Liver (tissue), 9 donors: ENCODE measurements around the gene P2RY13. TPM values are rescaled to one million over a fixed set of nuclear protein-coding genes. Genes with fewer than 3 reads are reported as not detected.
A peak's percentile ranks its signal among the peaks of the same experiment; 100 is the strongest.

Experiments used
- DNase-seq: peaks from one replicate; pipeline ENCODE4 v3.0.0-alpha.2; 2017; ENCODE audit warnings: low spot score
- H3K27ac ChIP-seq, 2 donors: one replicate each; pipeline ENCODE4 v1.7.0; 2013; ENCODE audit warnings: inconsistent platforms in 2 of 2, low read length in 2 of 2, control low read depth in 1 of 2, low read depth in 1 of 2, mild to moderate bottlenecking in 1 of 2
- H3K27me3 ChIP-seq, 4 donors: one replicate each; pipeline versions ENCODE4 v1.6.1 to v1.7.0; 2013; ENCODE audit warnings: low read length in 3 of 4, inconsistent platforms in 1 of 4, mild to moderate bottlenecking in 1 of 4, moderate library complexity in 1 of 4; ENCODE audit not compliant: control insufficient read depth in 4 of 4, insufficient read depth in 4 of 4
- H3K36me3 ChIP-seq, 4 donors: one replicate each; pipeline versions ENCODE4 v1.6.1 to v1.7.0; 2013; ENCODE audit warnings: low read length in 3 of 4, mild to moderate bottlenecking in 3 of 4, low read depth in 1 of 4, moderate library complexity in 1 of 4; ENCODE audit not compliant: control insufficient read depth in 4 of 4, insufficient read depth in 3 of 4
- H3K4me1 ChIP-seq, 4 donors: one replicate each; pipeline versions ENCODE4 v1.6.1 to v1.7.0; 2013; ENCODE audit warnings: low read length in 3 of 4, mild to moderate bottlenecking in 3 of 4, moderate library complexity in 1 of 4; ENCODE audit not compliant: control insufficient read depth in 4 of 4, insufficient read depth in 4 of 4
- H3K4me3 ChIP-seq, 3 donors: one replicate each; pipeline versions ENCODE4 v1.6.1 to v1.7.0; 2013; ENCODE audit warnings: low read length in 3 of 3, control low read depth in 1 of 3, low read depth in 1 of 3, mild to moderate bottlenecking in 1 of 3
- H3K9ac ChIP-seq, 2 donors: one replicate each; pipeline ENCODE4 v1.7.0; 2013; ENCODE audit warnings: low read length in 2 of 2, mild to moderate bottlenecking in 2 of 2, moderate library complexity in 2 of 2, control low read depth in 1 of 2, low read depth in 1 of 2
- H3K9me3 ChIP-seq, 4 donors: one replicate each; pipeline versions ENCODE4 v1.6.1 to v1.7.0; 2013; ENCODE audit warnings: low read length in 3 of 4; ENCODE audit not compliant: control insufficient read depth in 4 of 4
- CTCF ChIP-seq: fragments of 150-350 bp; IDR thresholded peaks from 2 replicates; pipeline ENCODE4 v1.5.1; 2017; ENCODE audit warnings: improper control_type of control experiment, low read depth, low read length; ENCODE audit not compliant: missing input control
- EGR1 ChIP-seq, 2 donors: IDR thresholded peaks; 2 replicates each; pipeline ENCODE4 v1.6.1; 2016 to 2018; ENCODE audit warnings: antibody characterized with exemption in 2 of 2, low read depth in 2 of 2
- FOXA1 ChIP-seq: IDR thresholded peaks from 2 replicates; pipeline ENCODE4 v1.6.1; 2016; ENCODE audit warnings: antibody characterized with exemption
- FOXA2 ChIP-seq: IDR thresholded peaks from 2 replicates; pipeline ENCODE4 v1.6.1; 2016; ENCODE audit warnings: antibody characterized with exemption
- HNF4A ChIP-seq, 2 donors: conservative IDR thresholded peaks; 2 replicates each; pipeline ENCODE4 v1.6.1; 2016; ENCODE audit warnings: antibody characterized with exemption in 2 of 2, mild to moderate bottlenecking in 2 of 2
- HNF4G ChIP-seq: IDR thresholded peaks from 2 replicates; pipeline ENCODE4 v1.6.1; 2016; ENCODE audit warnings: antibody characterized with exemption
- MAX ChIP-seq: IDR thresholded peaks from 2 replicates; pipeline ENCODE4 v1.6.1; 2016; ENCODE audit warnings: antibody characterized with exemption
- NR2F2 ChIP-seq: IDR thresholded peaks from 2 replicates; pipeline ENCODE4 v1.6.1; 2016; ENCODE audit warnings: antibody characterized with exemption
- RAD21 ChIP-seq, 2 donors: IDR thresholded peaks; 2 replicates each; pipeline ENCODE4 v1.6.1; 2016; ENCODE audit warnings: antibody characterized with exemption in 2 of 2, mild to moderate bottlenecking in 2 of 2
- RXRA ChIP-seq, 2 donors: IDR thresholded peaks; 2 replicates each; pipeline ENCODE4 v1.6.1; 2017 to 2018; ENCODE audit warnings: antibody characterized with exemption in 2 of 2, mild to moderate bottlenecking in 1 of 2
- YY1 ChIP-seq: IDR thresholded peaks from 2 replicates; pipeline ENCODE4 v1.6.1; 2016; ENCODE audit warnings: antibody characterized with exemption, mild to moderate bottlenecking
- ZBTB33 ChIP-seq: IDR thresholded peaks from 2 replicates; pipeline ENCODE4 v1.6.1; 2016; ENCODE audit warnings: antibody characterized with exemption
- WGBS: extraction: QIAGEN DNeasy Blood & Tissue Kit; methylation state at CpG from one replicate; pipeline ENCODE4 v1.1.7; 2013; 5-methylcytosine and 5-hydroxymethylcytosine counted together
- polyA plus RNA-seq, 2 donors: library from polyadenylated mRNA; stranded (reverse) in 1 of 2; unstranded in 1 of 2; fragments of 200-250 nt in 1 of 2; fragments of >200 nt in 1 of 2; fragmentation: Nextera tagmentation in 1 of 2; extraction: Ambion mirVana in 1 of 2; gene quantifications; one replicate each; pipeline versions ENCODE4 v1.2.1 to v1.2.3, GENCODE V29; 2013 to 2015
- total RNA-seq, 2 donors: library from RNA; depleted of rRNA; stranded (reverse); fragments of >200 nt; gene quantifications; one replicate each; pipeline ENCODE4 v1.2.3, GENCODE V29; 2014
- TF ChIP-seq, protein P1 (sequence below): IDR thresholded peaks from 2 replicates; pipeline ENCODE4 v1.6.1; 2016; ENCODE audit warnings: antibody characterized with exemption
- donor health status: healthy.
- donor health status: healthy.
- donor health status: healthy.
- donor health status: healthy.
- donor health status: healthy.

The P2RY13 gene
- total and polyA plus RNA-seq, 4 donors = 1.3 to 6.1 (median 3.2) TPM

DNA sequence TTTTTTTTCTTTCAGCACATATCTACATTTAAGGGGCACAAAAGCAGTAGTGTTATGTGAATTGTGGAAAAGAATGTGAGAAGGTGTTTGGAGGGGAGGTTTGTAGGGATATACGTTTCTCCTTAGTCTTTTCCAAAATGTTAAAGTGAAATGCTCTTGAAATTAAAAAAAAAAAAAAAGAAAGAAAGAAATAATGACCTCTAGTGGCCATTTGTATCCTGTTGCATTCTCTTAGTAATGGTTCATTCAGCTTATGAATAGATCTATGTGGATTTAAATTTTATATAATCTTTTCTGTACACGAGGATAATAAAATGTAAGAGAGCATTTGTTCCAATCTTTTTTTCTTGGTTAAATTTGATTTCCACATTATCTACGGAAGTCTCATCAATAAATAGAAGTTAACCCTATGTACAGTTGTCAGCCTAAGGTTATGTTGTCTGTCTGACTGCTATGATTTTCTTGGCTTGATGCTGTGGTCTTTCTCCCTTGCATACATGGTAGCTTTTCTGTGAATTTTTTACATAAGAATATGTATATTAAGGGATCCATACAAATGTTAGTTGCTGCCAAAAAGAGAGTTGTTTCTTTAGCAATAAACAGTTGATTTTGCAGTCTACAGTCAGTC lies 1.7 kb downstream of the P2RY13 start:
- Histone ChIP-seq H3K9me3 (no peaks in the 10 kb centered on the region), H3K27me3 (no peaks in the 10 kb centered on the region), H3K4me1 (no peaks in the 10 kb centered on the region), H3K4me3 (peak overlapping the region in 1 of 3 donors; percentile 4), H3K9ac (no peak overlapping the region), H3K36me3 (no peaks in the 10 kb centered on the region), H3K27ac (peak overlapping the region in 1 of 2 donors; percentile 13)
- 9% methylated on average over 3 of the region's 3 CpGs for WGBS
- TF ChIP-seq RAD21 (IDR thresholded peaks at IDR 0.05) (peak; percentile 49 to 52), ZBTB33 (no peak), CTCF (peak; percentile 49), EGR1 (IDR thresholded peaks at IDR 0.05; ENCODE audit: low read depth in 2 of 2) (no peak)
- no peak for DNase-seq

GRCh38 chr3:151322511-151322910 lies 6.8 kb downstream of the P2RY13 start:
- no peaks in the 10 kb centered on the region for H3K27me3 ChIP-seq
- H3K4me1 ChIP-seq = no peaks in the 10 kb centered on the region
- H3K27ac ChIP-seq = no peak overlapping the region
- TF ChIP-seq, protein P1, sequence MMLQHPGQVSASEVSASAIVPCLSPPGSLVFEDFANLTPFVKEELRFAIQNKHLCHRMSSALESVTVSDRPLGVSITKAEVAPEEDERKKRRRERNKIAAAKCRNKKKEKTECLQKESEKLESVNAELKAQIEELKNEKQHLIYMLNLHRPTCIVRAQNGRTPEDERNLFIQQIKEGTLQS = no peak
- TF ChIP-seq HNF4G (no peak), FOXA1 (no peak)
- no peak overlapping the region for H3K4me3 ChIP-seq
- 75% methylated on average over 1 of the region's 1 CpG for WGBS
- H3K9ac ChIP-seq = no peak overlapping the region
- no peaks in the 10 kb centered on the region for H3K36me3 ChIP-seq
- no peak for DNase-seq
- no peaks in the 10 kb centered on the region for H3K9me3 ChIP-seq

- Histone ChIP-seq H3K27ac (no peak overlapping the region), H3K27me3 (no peaks in the 10 kb centered on the region), H3K4me3 (no peak overlapping the region), H3K9me3 (no peaks in the 10 kb centered on the region), H3K9ac (no peak overlapping the region), H3K36me3 (no peaks in the 10 kb centered on the region), H3K4me1 (no peaks in the 10 kb centered on the region)
- no peak for DNase-seq
- 59% methylated on average over 1 of the region's 1 CpG for WGBS
- TF ChIP-seq RXRA (IDR thresholded peaks at IDR 0.05) (no peak), MAX (no peak), FOXA1 (no peak), HNF4G (no peak), FOXA2 (no peak), ZBTB33 (no peak), HNF4A (conservative IDR thresholded peaks at IDR 0.05) (no peak), NR2F2 (no peak), RAD21 (IDR thresholded peaks at IDR 0.05) (no peak), YY1 (no peak), EGR1 (IDR thresholded peaks at IDR 0.05; ENCODE audit: low read depth in 2 of 2) (no peak)
- TF ChIP-seq, protein P1 = no peak
Measured at GRCh38 chr3:151321526-151321925, 7.8 kb downstream of the P2RY13 start.
